ENCODE results near the gene GTF2E1. TPM values are rescaled to one million over a fixed set of nuclear protein-coding genes. Genes with fewer than 3 reads are reported as not detected.

Gene GTF2E1
- total and polyA plus RNA-seq, 2 of the 4 experiments (the other 2 are of a cell fraction), result 8.2 to 18.5 TPM

DNA sequence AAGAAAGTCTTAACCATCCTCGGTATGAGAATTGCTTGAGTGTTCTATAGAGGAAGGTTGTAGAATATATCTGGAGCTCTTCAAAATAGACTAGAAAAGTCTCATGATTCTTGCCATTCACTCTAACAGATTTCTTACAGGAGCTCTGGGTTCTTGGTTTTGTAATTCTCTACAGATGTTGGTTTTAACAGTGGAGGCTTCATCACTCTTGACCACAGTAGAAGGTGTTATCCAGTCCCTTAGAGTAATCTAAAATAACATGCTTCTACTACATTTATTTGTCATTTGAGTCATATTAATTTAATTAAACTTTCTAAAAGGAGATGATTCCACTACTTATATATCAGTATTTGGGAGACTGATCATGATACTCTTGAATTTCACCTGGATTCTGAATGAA is 9.7 kb downstream of the GTF2E1 start:
- no peak overlapping the region for H4K8ac ChIP-seq (ENCODE audit: low read depth in 2 of 2, low read length in 2 of 2)
- H2BK5ac ChIP-seq (ENCODE audit: low read depth, low read length, poor library complexity, severe bottlenecking), result no peak overlapping the region
- WGBS, 2 experiments (ENCODE audit: extremely low coverage in 2 of 2, insufficient read length in 1 of 2), result no CpG with 5 or more reads among the region's 1 CpG
- ChIA-PET CTCF (no interaction called here), POLR2A (ENCODE audit: unreplicated experiment) (no interaction called here)
- in situ Hi-C loops (cut with MboI; ENCODE audit: low sequenced_read_pairs), result no loop called here
- H3K14ac ChIP-seq (replicated peaks; ENCODE audit: low read depth, low read length), result no peak overlapping the region
- dilution Hi-C loops (cut with HindIII; ENCODE audit: low sequenced_read_pairs, unreplicated experiment), result no loop called here
- H3K9me3 ChIP-seq (ENCODE audit: control insufficient read depth, insufficient read depth, low read length), result no peaks in the 10 kb centered on the region
- TF ChIP-seq CEBPB (IDR thresholded peaks at IDR 0.05; ENCODE audit: low read depth, low read length) (no peak), RCOR1 (IDR thresholded peaks at IDR 0.05; ENCODE audit: insufficient replicate concordance, low read length) (no peak), POLR2A (IDR thresholded peaks at IDR 0.05; ENCODE audit: low read depth, low read length) (no peak), MAZ (IDR thresholded peaks at IDR 0.05; ENCODE audit: borderline replicate concordance, low read depth, low read length) (no peak), MXI1 (IDR thresholded peaks at IDR 0.05; ENCODE audit: borderline replicate concordance, low read depth, low read length) (no peak), CTCF (conservative IDR thresholded peaks at IDR 0.05; ENCODE audit: low read depth, low read length) (no peak), NFE2L2 (IDR thresholded peaks at IDR 0.05; ENCODE audit: low read depth, low read length) (no peak), RFX5 (IDR thresholded peaks at IDR 0.05; ENCODE audit: low read depth, low read length) (no peak), FOS (IDR thresholded peaks at IDR 0.05; ENCODE audit: low read depth, low read length) (no peak), ELK1 (IDR thresholded peaks at IDR 0.05; ENCODE audit: borderline replicate concordance, low read depth, low read length) (no peak), MAFK (IDR thresholded peaks at IDR 0.05; ENCODE audit: low read depth, low read length) (no peak), CHD1 (IDR thresholded peaks at IDR 0.05; ENCODE audit: low read depth, low read length) (no peak), RAD21 (IDR thresholded peaks at IDR 0.05; ENCODE audit: low read length) (no peak), SMC3 (IDR thresholded peaks at IDR 0.05; ENCODE audit: low read depth, low read length) (no peak), BHLHE40 (IDR thresholded peaks at IDR 0.05; ENCODE audit: low read depth, low read length) (no peak)
- TF ChIP-seq, protein P1, sequence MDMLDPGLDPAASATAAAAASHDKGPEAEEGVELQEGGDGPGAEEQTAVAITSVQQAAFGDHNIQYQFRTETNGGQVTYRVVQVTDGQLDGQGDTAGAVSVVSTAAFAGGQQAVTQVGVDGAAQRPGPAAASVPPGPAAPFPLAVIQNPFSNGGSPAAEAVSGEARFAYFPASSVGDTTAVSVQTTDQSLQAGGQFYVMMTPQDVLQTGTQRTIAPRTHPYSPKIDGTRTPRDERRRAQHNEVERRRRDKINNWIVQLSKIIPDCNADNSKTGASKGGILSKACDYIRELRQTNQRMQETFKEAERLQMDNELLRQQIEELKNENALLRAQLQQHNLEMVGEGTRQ (IDR thresholded peaks at IDR 0.05; ENCODE audit: low read depth, low read length), result no peak
- no peak overlapping the region for H2AK9ac ChIP-seq (replicated peaks; ENCODE audit: low read depth, low read length, poor library complexity)
- H3K56ac ChIP-seq (ENCODE audit: extremely low read depth, insufficient read depth, low read length), result no peak overlapping the region
- H4K20me1 ChIP-seq (ENCODE audit: insufficient read depth, low read length), result no peaks in the 10 kb centered on the region
- no peak for DNase-seq
- no TSS peak for BruUV-seq (replicated peaks)
- no peaks in the 10 kb centered on the region for H3K9me1 ChIP-seq (ENCODE audit: insufficient read depth, low read length)
- H3K4me3 ChIP-seq (ENCODE audit: insufficient read depth, low read depth, low read length), result no peak overlapping the region
- H3K9ac ChIP-seq (ENCODE audit: low read depth, low read length), result no peak overlapping the region
- H2BK20ac ChIP-seq (ENCODE audit: low read depth, low read length), result no peak overlapping the region
- H3K18ac ChIP-seq (ENCODE audit: low read depth, low read length), result no peak overlapping the region
- no peak overlapping the region for H2BK15ac ChIP-seq (ENCODE audit: low read depth, low read length)
- H3K23ac ChIP-seq (ENCODE audit: low read depth, low read length), result no peak overlapping the region
- no peak overlapping the region for H2AK5ac ChIP-seq (ENCODE audit: low read depth, low read length)
- H3K4ac ChIP-seq (ENCODE audit: low read depth, low read length), result no peak overlapping the region
- H4K91ac ChIP-seq (ENCODE audit: insufficient read depth, low read depth, low read length), result no peak overlapping the region
- intact Hi-C loops (cut with micrococcal nuclease), result no loop called here
- H4K5ac ChIP-seq (ENCODE audit: low read depth, low read length), result no peak overlapping the region
- no peak overlapping the region for H2BK120ac ChIP-seq (ENCODE audit: low read depth, low read length)
- H3K27ac ChIP-seq (ENCODE audit: insufficient read depth, low read length), result no peak overlapping the region
- peaks cover 16 to 17% of the 10 kb centered on the region in 2 experiments for H3K79me1 ChIP-seq (ENCODE audit: low read depth in 1 of 2, low read length in 2 of 2)
- no peaks in the 10 kb centered on the region; the same call in 1 of the 2 replicates for H3K4me1 ChIP-seq (ENCODE audit: control insufficient read depth, insufficient read depth, low read length)
- no peak for ATAC-seq (ENCODE audit: low read depth)
- H3K27me3 ChIP-seq (ENCODE audit: control insufficient read depth, insufficient read depth, low read length), result no peaks in the 10 kb centered on the region
- H2AFZ ChIP-seq (replicated peaks; ENCODE audit: low read length, poor library complexity), result no peak overlapping the region
- peaks cover 7% of the 10 kb centered on the region for H3K36me3 ChIP-seq (ENCODE audit: control insufficient read depth, insufficient read depth, low read length)
- no peak overlapping the region for H3K4me2 ChIP-seq (ENCODE audit: low read depth, low read length)

Measured in IMR-90 (cell line).